Endodermal cell (in vitro differentiated cells): ENCODE measurements around the gene ALDH3B2. TPM values are rescaled to one million over a fixed set of nuclear protein-coding genes. Genes with fewer than 3 reads are reported as not detected.

Experiments
- DNase-seq: peaks from one replicate; pipeline ENCODE4 v3.0.0-alpha.2; 2017
- H3K27ac ChIP-seq: 2 replicates; pipeline ENCODE4 v1.5.1; 2013; ENCODE audit warnings: mild to moderate bottlenecking, low read depth, low read length, moderate library complexity
- H3K27me3 ChIP-seq: 2 replicates; pipeline ENCODE4 v1.6.1; 2013; ENCODE audit warnings: mild to moderate bottlenecking, low read length, moderate library complexity; ENCODE audit not compliant: insufficient read depth, control insufficient read depth, poor library complexity, severe bottlenecking
- H3K36me3 ChIP-seq: 2 replicates; pipeline ENCODE4 v1.7.0; 2013; ENCODE audit warnings: mild to moderate bottlenecking, low read length, moderate library complexity; ENCODE audit not compliant: control insufficient read depth, insufficient read depth
- H3K4me1 ChIP-seq: one replicate; pipeline ENCODE4 v1.7.0; 2013; ENCODE audit warnings: low read length; ENCODE audit not compliant: control insufficient read depth, insufficient read depth
- H3K4me3 ChIP-seq: 2 replicates; pipeline ENCODE4 v1.5.1; 2013; ENCODE audit warnings: mild to moderate bottlenecking, low read length, moderate library complexity
- H3K9ac ChIP-seq: 2 replicates; pipeline ENCODE4 v1.6.1; 2013; ENCODE audit warnings: mild to moderate bottlenecking, low read length, moderate library complexity; ENCODE audit not compliant: poor library complexity, severe bottlenecking; ENCODE audit errors: extremely low read depth
- H3K9me3 ChIP-seq: 2 replicates; pipeline ENCODE4 v1.6.1; 2013; ENCODE audit warnings: mild to moderate bottlenecking, low read length, moderate library complexity; ENCODE audit not compliant: control insufficient read depth
- H3K27ac Mint-ChIP-seq: 2 replicates; pipeline ENCODE4 v1.8.0; 2020; ENCODE audit warnings: mixed read lengths
- H3K27me3 Mint-ChIP-seq: 2 replicates; pipeline ENCODE4 v1.8.0; 2021; ENCODE audit warnings: mild to moderate bottlenecking, mixed read lengths; ENCODE audit not compliant: insufficient read depth
- H3K36me3 Mint-ChIP-seq: 2 replicates; pipeline ENCODE4 v1.8.0; 2020; ENCODE audit warnings: low read depth, mixed read lengths
- H3K4me1 Mint-ChIP-seq: 2 replicates; pipeline ENCODE4 v1.8.0; 2020; ENCODE audit warnings: mixed read lengths
- H3K4me3 Mint-ChIP-seq: 2 replicates; pipeline ENCODE4 v1.8.0; 2020; ENCODE audit warnings: mild to moderate bottlenecking, moderate library complexity, mixed read lengths
- H3K9me3 Mint-ChIP-seq: 2 replicates; pipeline ENCODE4 v1.8.0; 2020; ENCODE audit warnings: mild to moderate bottlenecking, mixed read lengths
- CTCF ChIP-seq: fragments of 200-600 bp; sonication (generic); conservative IDR thresholded peaks from 2 replicates; pipeline ENCODE4 v1.5.0; 2021; ENCODE audit warnings: antibody characterized with exemption, mild to moderate bottlenecking
- WGBS, 2 experiments: methylation state at CpG; one replicate each; pipeline versions ENCODE4 v1.1.5 to v1.1.7; 2013; ENCODE audit warnings: missing lambda C conversion rate in 2 of 2, mixed read lengths in 1 of 2; ENCODE audit not compliant: insufficient coverage in 1 of 2, insufficient read length in 1 of 2; 5-methylcytosine and 5-hydroxymethylcytosine counted together
- total RNA-seq, 2 donors: library from RNA; stranded (reverse); fragmentation: NEBNext Ultra II Directional in 1 of 2; extraction: Animal tissue kit (Norgen Biotek cat#: 25700) in 1 of 2; gene quantifications; 2 replicates in 1 of 2; 3 replicates in 1 of 2; pipeline ENCODE4 v1.2.1, GENCODE V29; 2021

ALDH3B2 gene
- total RNA-seq, 2 donors from 2014 or later: not detected

GRCh38 chr11:67617243-67617953, 57.0 kb downstream of the ALDH3B2 start:
- H3K36me3 Mint-ChIP-seq: peaks cover 5% of the 10 kb centered on the region
- H3K9me3 ChIP-seq: no peaks in the 10 kb centered on the region
- H3K4me1 Mint-ChIP-seq: peaks cover 35% of the 10 kb centered on the region
- TF ChIP-seq CTCF: no peak
- H3K9ac ChIP-seq: no peak overlapping the region
- peak; percentile 56 for DNase-seq
- H3K27me3 ChIP-seq: no peaks in the 10 kb centered on the region
- H3K27me3 Mint-ChIP-seq: peaks cover 3% of the 10 kb centered on the region
- no peak overlapping the region for H3K4me3 ChIP-seq
- no peak overlapping the region for H3K27ac ChIP-seq
- peaks cover 10% of the 10 kb centered on the region for H3K9me3 Mint-ChIP-seq
- H3K4me3 Mint-ChIP-seq: peak overlapping the region; percentile 26
- H3K36me3 ChIP-seq: no peaks in the 10 kb centered on the region
- H3K4me1 ChIP-seq: no peaks in the 10 kb centered on the region
- peak overlapping the region; percentile 53 for H3K27ac Mint-ChIP-seq
- WGBS, 2 experiments: 77 to 82% methylated on average over 7 of the region's 7 CpGs

- Mint-ChIP-seq H3K27ac (peak overlapping the region; percentile 53), H3K9me3 (peaks cover 10% of the 10 kb centered on the region), H3K4me3 (peak overlapping the region; percentile 26), H3K4me1 (peaks cover 30% of the 10 kb centered on the region), H3K27me3 (peaks cover 3% of the 10 kb centered on the region), H3K36me3 (peaks cover 10% of the 10 kb centered on the region)
- DNase-seq: peak; percentile 84
- Histone ChIP-seq H3K4me3 (no peak overlapping the region), H3K27ac (no peak overlapping the region), H3K9ac (no peak overlapping the region), H3K4me1 (no peaks in the 10 kb centered on the region), H3K36me3 (no peaks in the 10 kb centered on the region), H3K27me3 (no peaks in the 10 kb centered on the region), H3K9me3 (no peaks in the 10 kb centered on the region)
- WGBS, 2 experiments: 67 to 69% methylated on average over 3 to 11 of the region's 11 CpGs
- TF ChIP-seq CTCF: no peak
Observed at GRCh38 chr11:67616431-67617242, 57.8 kb downstream of the ALDH3B2 start.

GRCh38 chr11:67615728-67616430, 58.5 kb downstream of the ALDH3B2 start:
- H3K9me3 ChIP-seq: no peaks in the 10 kb centered on the region
- TF ChIP-seq CTCF: no peak
- H3K27me3 Mint-ChIP-seq: peaks cover 3% of the 10 kb centered on the region
- H3K27ac ChIP-seq: no peak overlapping the region
- WGBS, 2 experiments: 84 to 100% methylated on average over 4 to 34 of the region's 34 CpGs
- no peak for DNase-seq
- no peaks in the 10 kb centered on the region for H3K27me3 ChIP-seq
- no peak overlapping the region for H3K9ac ChIP-seq
- H3K36me3 ChIP-seq: peaks cover 1% of the 10 kb centered on the region
- no peak overlapping the region for H3K4me3 Mint-ChIP-seq
- peaks cover 10% of the 10 kb centered on the region for H3K9me3 Mint-ChIP-seq
- peaks cover 13% of the 10 kb centered on the region for H3K36me3 Mint-ChIP-seq
- H3K4me1 Mint-ChIP-seq: peaks cover 24% of the 10 kb centered on the region
- no peak overlapping the region for H3K27ac Mint-ChIP-seq
- H3K4me1 ChIP-seq: no peaks in the 10 kb centered on the region
- H3K4me3 ChIP-seq: no peak overlapping the region
